ENCODE measurements around the gene KCNQ5.

- TF ChIP-seq CTCF (IDR thresholded peaks at IDR 0.05) (no peak), POLR2AphosphoS5 (IDR thresholded peaks at IDR 0.05; ENCODE audit: insufficient read depth in 1 of 2, low read depth in 1 of 2) (no peak)
Measured at GRCh38 chr6:72758901-72759300, 137.0 kb downstream of the KCNQ5 start.

All from vagina (tissue), 2 donors.